H1 (cell line): Measurements from ENCODE around the gene SLC6A6. TPM values are rescaled to one million over a fixed set of nuclear protein-coding genes. Genes with fewer than 3 reads are reported as not detected.

Source experiments
- ASH2L ChIP-seq: fragments of 200-600, 300-600 bp; sonication (generic); IDR thresholded peaks from one replicate; pipeline ENCODE4 v1.7.1; 2017; ENCODE audit warnings: low read length
- CBX8 ChIP-seq: fragments of 300-800, 300-1000 bp; sonication (generic); IDR thresholded peaks from 2 replicates; pipeline ENCODE4 v1.7.1; 2016; ENCODE audit warnings: low read depth, low read length, borderline replicate concordance
- MAFK ChIP-seq: IDR thresholded peaks from 2 replicates; pipeline ENCODE4 v1.6.1; 2012; ENCODE audit warnings: low read depth, mild to moderate bottlenecking, improper control_type of control experiment, low read length
- TAF7 ChIP-seq: optimal IDR thresholded peaks from 2 replicates; pipeline ENCODE3; 2011; ENCODE audit warnings: low read depth, mild to moderate bottlenecking, inconsistent platforms, low read length, moderate library complexity, borderline replicate concordance
- YY1 ChIP-seq: IDR thresholded peaks from 2 replicates; pipeline ENCODE4 v1.6.1; 2011; ENCODE audit warnings: low read depth, mild to moderate bottlenecking, low read length
- polyA plus RNA-seq, 7 experiments: library from polyadenylated mRNA; depleted of rRNA in 3 of 7; stranded (reverse) in 5 of 7; unstranded in 2 of 7; fragments of >200 nt in 5 of 7; fragments of 200-250 nt in 2 of 7; gene quantifications; 1 replicate in 5 of 7; 2 replicates in 1 of 7; 4 replicates in 1 of 7; pipeline versions ENCODE4 v1.2.1 to v1.2.3, GENCODE V29; 2011 to 2013; ENCODE audit warnings: missing spikeins in 2 of 7, mixed read lengths in 2 of 7
- total RNA-seq: library from RNA; stranded (reverse); fragmentation: NEBNext Ultra II Directional; extraction: Animal tissue kit (Norgen Biotek cat#: 25700); gene quantifications from 2 replicates; pipeline ENCODE4 v1.2.1, GENCODE V29; 2021

Gene SLC6A6
- total and polyA plus RNA-seq, 2 of the 8 experiments (the other 6 are each of a cell fraction or from before 2014, with no cell fraction given) = 66.2 to 144 TPM

DNA sequence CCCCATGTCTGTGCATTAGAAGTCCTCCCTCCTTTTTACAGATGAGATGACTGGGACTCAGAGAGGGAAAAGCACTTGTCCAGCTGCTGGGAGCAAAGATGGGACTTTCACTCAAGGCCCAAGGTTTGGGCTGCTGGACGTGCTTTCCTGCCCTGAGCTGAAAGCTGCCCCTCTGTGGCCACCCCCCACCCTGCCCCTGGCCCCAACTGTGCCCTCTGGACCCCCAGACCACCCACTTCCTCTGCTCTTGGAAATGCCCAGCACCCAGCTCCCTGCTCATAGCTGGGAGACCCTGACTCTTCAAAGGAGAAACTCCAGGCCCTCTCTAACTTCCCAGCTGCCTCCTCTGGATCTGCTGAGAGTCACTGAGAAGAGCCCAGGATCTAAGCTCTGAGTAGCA lies 117.0 kb downstream of the SLC6A6 start (continued):
- TF ChIP-seq YY1 (no peak), TAF7 (no peak), MAFK (no peak), ASH2L (no peak), CBX8 (no peak)
